Stimulated activated CD8-positive, alpha-beta memory T cell treated with anti-CD3 and anti-CD28 coated beads, Interleukin-12 subunit alpha, Interleukin-12 subunit beta, amount 100 ng/mL, for 1 hour (primary cell): ENCODE measurements around the gene S100A7.
"Not testable (repeated sequence)": the region's sequence is repeated elsewhere in the genome, so short reads cannot be mapped to it uniquely, and the experiment has no call there.

Source experiments
- DNase-seq: peaks from one replicate; pipeline ENCODE4 v3.0.0-alpha.2; 2020; ENCODE audit warnings: low read depth

The S100A7 gene

GRCh38 chr1:153476491-153477093 is 16.1 kb upstream of the S100A7 start:
- DNase-seq: no peak

DNA sequence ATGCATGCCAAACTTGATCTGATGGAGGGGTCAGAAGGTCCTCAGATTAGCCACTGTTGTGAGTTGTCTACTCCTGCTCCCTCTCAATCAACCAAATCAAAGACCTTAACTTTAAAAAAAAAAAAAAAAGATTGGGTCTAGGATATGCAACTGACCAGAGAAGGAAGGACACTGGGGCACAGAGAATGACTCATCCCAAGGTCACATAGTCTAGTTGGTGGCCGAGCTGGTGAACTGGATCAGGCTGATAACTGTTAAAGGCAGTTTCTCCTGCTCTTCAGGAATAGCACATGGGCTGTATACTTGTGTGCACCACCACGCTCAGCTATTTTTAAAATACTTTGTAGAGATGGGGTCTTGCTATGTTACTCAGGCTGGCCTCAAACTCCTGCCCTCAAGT is 14.8 kb upstream of the S100A7 start:
- no peak for DNase-seq

DNA sequence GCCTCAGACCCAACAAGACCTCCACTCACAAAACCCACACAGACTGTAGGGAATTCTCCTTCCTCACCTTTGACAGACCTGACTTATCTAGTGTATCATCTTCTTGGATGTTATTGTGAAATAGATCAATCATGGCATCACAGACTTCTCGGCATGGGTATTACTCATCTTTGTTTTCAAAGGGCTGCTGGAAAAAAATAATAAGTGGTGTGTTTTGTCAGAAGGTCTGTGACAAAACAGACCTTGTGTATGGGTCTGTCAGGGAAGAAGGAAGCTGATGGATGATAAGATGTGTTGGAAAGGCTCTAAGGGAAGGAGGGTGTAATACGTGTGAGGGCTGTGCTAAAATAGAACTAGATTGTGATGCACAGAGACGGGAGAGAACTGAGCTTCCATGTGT is 13.9 kb upstream of the S100A7 start:
- no peak for DNase-seq

DNA sequence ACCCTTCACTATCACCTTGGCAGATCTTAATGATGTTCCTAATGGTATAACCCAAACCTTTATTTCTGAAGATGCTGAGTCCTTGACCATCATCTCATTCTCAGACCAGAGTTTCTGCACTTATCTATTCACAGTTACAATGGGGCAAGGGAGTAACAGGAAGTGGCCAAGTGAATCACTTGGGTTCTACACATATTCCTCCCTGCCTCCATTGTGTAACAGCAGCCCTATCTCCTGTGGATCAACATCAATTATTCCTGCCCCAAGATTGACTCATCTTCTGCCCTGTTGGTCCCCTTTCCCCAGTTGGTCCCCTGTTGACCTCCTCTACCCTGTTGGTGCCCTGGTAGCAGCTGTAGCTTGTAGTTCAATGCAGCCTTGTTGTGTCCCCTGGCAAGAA is 10.3 kb upstream of the S100A7 start:
- no peak for DNase-seq

DNA sequence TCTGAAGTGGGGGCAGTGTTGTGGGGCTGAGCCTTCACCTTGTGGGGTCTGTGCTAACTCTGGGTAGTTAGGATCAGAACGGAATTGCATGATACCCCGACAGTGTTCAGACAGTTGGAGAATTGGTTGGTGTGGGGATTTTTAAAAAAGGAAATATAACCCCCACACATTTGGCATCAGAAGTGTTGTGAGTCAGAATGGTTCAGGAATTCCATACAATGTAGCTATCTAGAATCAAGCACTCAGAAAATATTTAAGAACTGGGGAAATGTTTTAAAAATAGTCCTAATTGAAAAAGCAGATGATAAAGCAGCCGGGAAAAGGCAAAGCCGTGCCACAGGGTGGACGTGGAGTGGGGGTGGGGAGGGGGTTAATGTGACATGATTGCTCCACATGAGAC is 6.5 kb upstream of the S100A7 start:
- no peak for DNase-seq

DNA sequence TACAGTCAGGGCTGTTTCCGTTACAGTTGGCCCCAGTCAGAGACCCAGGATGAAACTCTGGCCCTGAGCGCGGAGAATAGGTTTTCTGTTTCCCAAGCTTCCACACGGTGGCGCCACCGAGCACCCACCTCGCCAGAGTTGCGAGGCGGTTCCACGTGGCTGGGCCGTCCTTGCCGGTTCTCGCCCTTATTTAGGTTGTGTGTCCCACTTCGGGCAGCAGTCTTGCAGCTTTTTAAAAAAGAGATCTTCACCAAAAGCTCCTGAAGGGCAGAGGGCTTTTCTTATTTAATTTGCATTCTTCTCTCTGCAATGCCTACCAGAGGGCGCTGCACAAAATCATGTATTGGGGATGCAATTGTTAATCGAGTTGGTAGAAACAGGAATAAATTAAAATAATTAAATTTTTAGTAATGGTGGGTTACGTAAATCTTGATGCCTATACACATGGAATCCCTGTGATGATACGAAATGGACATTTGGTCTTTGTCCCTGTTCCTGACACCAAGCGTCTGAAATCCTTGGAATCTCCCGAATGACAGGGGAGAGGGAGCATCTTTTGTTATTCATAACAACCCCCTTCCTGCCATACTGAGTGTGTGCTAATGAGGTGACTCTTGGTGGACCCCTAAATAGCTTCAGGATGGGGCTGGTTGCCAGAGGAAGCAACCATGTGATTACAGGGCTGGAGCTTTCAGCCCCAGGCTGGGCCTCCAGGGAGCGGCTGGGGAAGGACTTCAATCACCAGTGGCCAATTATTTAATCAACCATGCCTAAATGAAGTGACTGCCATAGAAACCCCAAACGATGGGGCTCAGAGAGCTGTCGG is 5.6 kb upstream of the S100A7 start:
- peak; percentile 32 for DNase-seq

GRCh38 chr1:153462741-153463140 is 2.3 kb upstream of the S100A7 start:
- not testable (repeated sequence) for DNase-seq

DNA sequence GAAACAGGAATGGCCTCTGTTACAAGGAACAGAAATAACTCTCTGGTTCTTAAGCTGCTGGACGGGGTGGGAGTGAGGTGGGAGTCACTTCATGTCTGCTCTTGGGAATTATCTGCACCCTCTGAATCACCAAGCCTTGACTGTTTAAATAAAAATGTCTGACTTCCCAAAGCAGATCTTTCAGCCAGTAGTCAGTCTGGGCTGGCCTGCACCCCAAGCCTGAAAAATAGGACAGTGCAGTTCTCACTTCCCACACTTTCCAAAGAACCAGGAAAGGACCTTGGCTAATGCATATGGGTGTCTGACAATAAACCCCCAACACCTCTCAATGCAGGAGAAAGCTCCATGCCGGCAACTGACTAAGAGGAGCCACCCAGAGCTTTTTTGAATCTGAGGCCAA is 796 bp downstream of the S100A7 start:
- no peak for DNase-seq

- no peak for DNase-seq
These were observed 4.1 kb downstream of the S100A7 start for GRCh38 chr1:153456396-153456795.

- not testable (repeated sequence) for DNase-seq
These were observed 11.6 kb downstream of the S100A7 start for GRCh38 chr1:153448851-153449250.

DNA sequence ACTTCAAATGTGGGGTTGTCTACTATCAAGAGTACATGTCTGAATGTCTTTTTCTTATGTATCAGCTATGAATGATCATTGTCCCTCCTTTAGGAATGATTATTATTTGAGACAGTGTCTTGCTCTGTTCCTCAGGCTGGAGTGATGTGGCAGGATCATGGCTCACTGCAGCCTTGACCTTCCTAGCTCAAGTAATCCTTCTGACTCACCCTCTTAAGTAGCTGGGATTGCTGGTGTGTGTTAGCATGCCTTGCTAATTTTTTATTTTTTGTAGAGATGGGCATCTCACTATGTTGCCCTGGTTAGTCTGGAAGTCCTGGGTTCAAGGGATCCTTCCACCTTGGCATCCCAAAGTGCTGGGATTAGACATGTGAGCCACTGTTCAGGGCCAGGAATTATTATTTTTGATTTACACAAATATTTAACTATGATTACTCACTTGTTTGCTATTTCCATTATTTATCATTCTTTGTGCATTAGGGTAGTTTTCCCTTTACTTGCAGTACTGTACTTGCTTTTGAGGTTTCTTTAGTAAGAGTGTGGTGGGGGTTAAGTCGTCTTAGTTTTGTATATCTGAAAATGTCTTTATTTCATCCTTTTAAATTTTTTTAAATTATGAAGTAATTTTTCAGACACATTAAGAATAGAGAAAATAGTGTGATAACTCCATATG is 12.8 kb downstream of the S100A7 start:
- DNase-seq: no peak

DNA sequence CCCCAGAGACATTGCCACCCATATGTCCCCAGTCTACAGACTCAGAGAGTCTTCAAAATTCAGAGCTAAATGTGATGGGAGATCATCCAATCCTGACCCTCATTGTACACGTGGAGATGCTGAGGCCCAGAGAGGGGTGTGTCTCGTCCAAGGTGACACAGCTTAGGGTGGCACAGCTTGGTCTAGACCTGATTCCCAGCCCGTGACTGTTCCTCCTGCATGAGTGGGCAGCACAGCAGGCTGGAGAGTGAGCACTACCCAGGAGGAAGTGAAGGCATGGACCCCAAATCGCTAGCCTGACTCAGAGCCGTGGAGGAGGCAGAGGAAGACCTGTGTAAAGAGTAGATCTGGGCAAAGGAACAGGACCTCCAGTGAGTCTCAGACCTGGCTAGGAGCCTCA is 16.4 kb downstream of the S100A7 start:
- no peak for DNase-seq

DNA sequence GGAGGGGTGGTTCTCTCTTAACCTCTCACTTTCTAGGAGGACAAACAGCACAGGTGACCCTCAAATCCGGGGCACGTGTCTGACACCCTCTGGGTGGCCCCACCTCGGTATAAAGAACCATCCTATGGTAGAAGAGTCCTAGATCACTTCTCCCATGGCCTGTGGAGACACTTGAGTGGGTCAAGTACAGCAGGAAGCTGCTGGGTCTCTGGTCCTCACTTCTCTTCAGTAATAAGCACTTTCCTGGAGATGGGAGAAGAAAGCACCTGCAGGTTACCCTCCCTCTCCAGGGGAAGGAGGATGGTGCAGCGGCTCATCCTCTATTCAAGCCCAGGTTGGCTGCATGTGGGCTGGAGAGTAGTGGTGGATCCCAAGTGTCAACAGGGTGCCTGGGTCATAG is 17.0 kb downstream of the S100A7 start:
- no peak for DNase-seq

- no peak for DNase-seq
These were observed 19.2 kb downstream of the S100A7 start for GRCh38 chr1:153441238-153441755.

GRCh38 chr1:153439273-153439672 is 21.2 kb downstream of the S100A7 start:
- no peak for DNase-seq

- DNase-seq: no peak
These were observed 21.9 kb downstream of the S100A7 start for GRCh38 chr1:153438599-153438998.

GRCh38 chr1:153437236-153437635 is 23.2 kb downstream of the S100A7 start:
- no peak for DNase-seq

- no peak for DNase-seq
These were observed 25.6 kb downstream of the S100A7 start for GRCh38 chr1:153434746-153435455.

DNA sequence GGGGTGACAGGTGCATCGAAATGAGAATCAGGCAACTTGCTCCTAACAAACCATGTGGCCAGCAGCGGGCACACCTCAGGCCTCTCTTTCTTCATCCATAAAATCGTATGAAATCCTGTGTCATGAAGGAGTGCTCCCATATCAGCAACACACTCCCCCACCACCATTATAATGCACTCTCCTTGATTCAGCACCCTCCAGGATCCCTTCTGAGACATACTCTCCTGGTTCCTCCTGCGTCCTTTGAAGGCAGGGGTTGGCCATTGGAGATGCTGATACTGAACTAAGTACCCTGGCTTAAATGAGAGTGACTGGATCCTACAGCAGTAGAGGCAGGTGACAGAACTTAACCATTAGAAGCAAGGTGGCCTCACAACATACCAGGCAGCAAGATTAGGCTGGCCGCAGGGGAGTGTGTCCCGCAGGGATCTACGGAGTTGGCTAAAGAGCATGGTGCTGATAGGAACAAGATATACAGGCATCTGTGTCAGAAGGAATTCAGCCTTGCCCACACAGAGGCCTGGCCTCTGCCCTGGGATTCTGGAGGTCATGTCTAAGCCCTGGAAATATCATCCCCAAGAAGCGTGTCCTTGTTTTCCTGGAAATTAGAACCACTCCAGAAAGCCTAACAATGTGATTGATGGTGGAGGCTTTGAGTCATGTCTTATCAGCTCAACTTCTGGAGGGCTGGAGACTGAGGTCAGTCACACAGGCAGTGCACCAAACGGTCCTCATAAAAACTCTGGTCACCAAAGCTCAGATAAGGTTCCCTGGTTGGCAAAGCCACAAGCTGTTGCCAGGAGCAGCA is 27.4 kb downstream of the S100A7 start:
- no peak for DNase-seq

DNA sequence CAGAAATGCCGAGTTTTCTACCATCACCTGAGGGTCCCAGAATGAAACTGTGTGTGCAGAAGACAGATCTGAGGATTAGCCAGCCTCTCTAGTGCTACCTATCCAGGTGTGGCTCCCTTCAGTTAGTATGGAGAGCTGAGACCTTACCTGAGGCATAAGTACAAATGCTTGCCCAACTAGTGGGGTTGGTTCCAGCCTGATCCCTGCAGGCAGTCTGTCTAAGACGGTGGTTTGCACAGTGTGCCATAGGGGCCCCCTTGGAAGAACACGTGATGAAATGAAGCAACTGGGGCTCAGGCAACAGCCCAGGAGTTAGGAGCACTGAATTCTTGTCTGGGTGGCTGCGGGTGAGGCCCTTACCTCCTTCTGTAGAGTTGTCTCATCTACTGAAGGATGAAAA is 28.5 kb downstream of the S100A7 start:
- DNase-seq: no peak

DNA sequence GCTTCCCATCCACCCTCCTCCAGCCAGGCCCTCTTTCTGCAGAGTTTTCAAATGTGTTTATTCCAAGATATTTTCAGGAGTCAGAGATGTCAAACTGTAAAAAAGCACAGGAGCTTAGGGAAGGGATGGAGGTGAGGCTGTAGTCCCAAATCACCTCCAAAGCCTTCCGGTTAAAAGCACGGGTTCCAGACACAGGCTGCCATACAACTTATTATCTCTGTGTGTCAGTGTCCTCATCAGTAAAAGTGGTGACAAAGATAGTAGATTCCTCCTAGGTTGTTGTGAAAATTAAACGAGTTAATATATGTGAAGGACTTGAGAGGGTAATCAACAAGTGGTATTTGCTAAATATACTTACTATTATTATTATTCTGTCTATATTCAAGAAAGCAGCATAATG is 29.0 kb downstream of the S100A7 start:
- no peak for DNase-seq

GRCh38 chr1:153431002-153431401 is 29.4 kb downstream of the S100A7 start:
- DNase-seq: no peak
